ENCODE data around the gene SCTR. TPM values are rescaled to one million over a fixed set of nuclear protein-coding genes. Genes with fewer than 3 reads are reported as not detected.
A peak's percentile ranks its signal among the peaks of the same experiment; 100 is the strongest.

The SCTR gene
- total RNA-seq, 2 experiments from 2014 or later = not detected

DNA sequence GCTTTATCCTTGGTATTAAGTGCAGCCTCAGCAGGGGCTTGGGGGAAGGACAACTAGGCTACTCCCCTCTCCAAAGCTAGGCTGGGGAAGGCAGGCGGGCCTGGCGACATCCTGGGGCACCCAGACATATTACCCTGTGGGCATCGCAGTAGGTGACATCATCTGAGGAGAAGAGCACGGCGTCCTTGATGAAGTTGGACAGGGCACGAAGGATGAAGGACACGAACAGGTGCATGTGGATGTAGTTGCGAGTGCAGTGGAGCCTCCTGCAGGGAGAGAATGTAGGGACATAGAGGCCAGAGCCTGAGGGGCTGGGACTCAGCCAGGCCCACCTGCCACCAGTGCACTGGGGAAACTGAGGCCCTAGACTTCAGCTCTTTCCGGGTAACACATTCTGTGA, 60.3 kb downstream of the SCTR start:
- Mint-ChIP-seq H3K27me3 (peaks cover 1% of the 10 kb centered on the region), H3K36me3 (no peaks in the 10 kb centered on the region), H3K9me3 (no peaks in the 10 kb centered on the region), H3K27ac (no peak overlapping the region), H3K4me1 (ENCODE audit: low read depth) (no peaks in the 10 kb centered on the region), H3K4me3 (no peak overlapping the region)
- ChIA-PET POLR2A (no interaction called here), CTCF (no interaction called here)
- DNase-seq = no peak
- intact Hi-C loops (cut with micrococcal nuclease) = no loop called here

DNA sequence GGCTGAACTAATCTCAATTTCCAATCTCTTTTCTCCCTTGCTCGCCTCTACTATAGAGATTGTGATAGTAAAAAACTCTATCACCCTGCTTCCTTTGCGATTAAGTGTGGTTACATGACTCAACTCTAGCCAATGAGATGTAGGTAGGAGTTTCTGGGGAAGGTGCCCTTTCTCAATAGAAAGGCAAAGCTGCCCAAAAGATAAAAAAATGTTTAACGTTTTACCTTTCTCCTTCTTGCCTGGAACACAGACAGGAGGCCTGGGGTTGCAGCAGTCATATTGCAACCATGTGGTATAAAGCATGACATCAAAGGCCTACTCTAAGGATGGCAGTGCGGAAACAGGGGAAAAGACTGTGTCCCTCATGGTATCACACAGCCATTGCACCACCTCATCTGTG, 61.1 kb downstream of the SCTR start:
- DNase-seq = peak; percentile 21
- intact Hi-C loops (cut with micrococcal nuclease) = no loop called here
- Mint-ChIP-seq H3K27me3 (no peaks in the 10 kb centered on the region), H3K4me1 (ENCODE audit: low read depth) (no peaks in the 10 kb centered on the region), H3K36me3 (no peaks in the 10 kb centered on the region), H3K9me3 (no peaks in the 10 kb centered on the region), H3K4me3 (no peak overlapping the region), H3K27ac (no peak overlapping the region)
- CTCF ChIA-PET = no interaction called here
- POLR2A ChIA-PET = no interaction called here

DNA sequence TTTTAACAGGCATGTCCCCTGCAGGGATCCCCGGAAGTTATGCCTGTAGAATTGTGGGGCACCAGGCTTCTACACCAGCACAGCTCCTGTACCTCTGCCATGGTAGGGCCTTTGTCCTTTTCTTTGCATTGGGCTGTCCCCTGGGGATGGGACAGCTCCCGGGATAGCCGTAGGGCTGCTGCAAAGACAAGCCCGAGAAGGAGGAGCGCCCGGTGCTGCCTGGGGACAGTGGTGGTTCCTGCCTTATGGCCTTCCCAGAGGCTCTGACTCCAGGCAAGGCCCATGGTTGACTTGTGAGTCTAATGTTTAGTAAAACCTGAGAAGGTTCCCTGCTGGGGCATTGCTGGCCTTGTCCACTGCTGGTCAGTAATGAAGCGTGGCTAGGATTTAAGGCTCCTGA, 61.7 kb downstream of the SCTR start:
- Mint-ChIP-seq H3K27ac (no peak overlapping the region), H3K9me3 (no peaks in the 10 kb centered on the region), H3K36me3 (no peaks in the 10 kb centered on the region), H3K4me1 (ENCODE audit: low read depth) (no peaks in the 10 kb centered on the region), H3K4me3 (no peak overlapping the region), H3K27me3 (no peaks in the 10 kb centered on the region)
- DNase-seq = no peak
- intact Hi-C loops (cut with micrococcal nuclease) = no loop called here
- CTCF ChIA-PET = no interaction called here
- POLR2A ChIA-PET = no interaction called here

DNA sequence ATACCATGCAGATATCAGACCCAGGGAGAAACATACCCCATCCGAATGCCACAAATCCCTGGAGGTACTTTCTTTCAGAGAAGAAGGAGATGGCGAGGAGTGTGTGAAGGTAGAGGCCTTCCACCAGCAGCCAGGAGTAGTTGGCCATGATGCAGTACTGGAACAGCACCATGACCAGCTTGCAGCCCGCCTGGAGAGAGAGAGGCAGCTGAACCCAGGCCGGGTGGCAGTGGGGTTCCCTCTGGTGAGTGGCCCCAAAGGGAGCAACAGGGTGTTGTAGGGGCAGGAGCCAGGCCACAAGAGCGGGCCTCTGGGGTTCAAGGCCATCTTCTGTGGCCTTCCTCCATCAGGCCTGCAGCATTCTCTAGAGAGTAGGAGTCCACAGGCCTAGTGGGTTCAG, 62.5 kb downstream of the SCTR start:
- H3K9me3 Mint-ChIP-seq = no peaks in the 10 kb centered on the region
- no peak for DNase-seq
- H3K36me3 Mint-ChIP-seq = no peaks in the 10 kb centered on the region
- H3K27ac Mint-ChIP-seq = no peak overlapping the region
- no peak overlapping the region for H3K4me3 Mint-ChIP-seq
- intact Hi-C loops (cut with micrococcal nuclease) = no loop called here
- H3K4me1 Mint-ChIP-seq (ENCODE audit: low read depth) = no peaks in the 10 kb centered on the region
- ChIA-PET POLR2A (interaction anchor here (0.9 kb wide), 1 partner anchor 94 kb away, joined by 3 read pairs; the partner anchor contains the start of genes C2orf76 and DBI), CTCF (no interaction called here)
- H3K27me3 Mint-ChIP-seq = no peaks in the 10 kb centered on the region

DNA sequence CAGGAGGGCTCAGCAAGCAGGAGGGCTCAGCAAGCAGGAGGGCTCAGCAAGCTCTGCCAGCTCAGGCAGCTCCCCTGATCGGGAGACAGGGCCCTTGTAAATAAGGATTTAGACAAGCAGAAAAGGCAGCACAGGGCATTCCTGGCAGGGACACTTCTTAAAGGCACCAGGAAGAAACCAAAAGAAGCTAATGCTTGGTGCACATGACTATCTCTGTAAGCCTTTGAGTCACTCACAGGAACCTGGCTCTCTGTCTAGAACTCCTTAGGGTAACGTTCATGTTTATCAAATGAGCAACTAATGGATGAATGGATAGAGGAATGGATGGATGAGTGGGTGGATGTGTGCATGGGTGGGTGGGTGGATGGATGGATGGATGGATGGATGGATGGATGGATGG, 64.2 kb downstream of the SCTR start:
- DNase-seq = no peak
- no peak overlapping the region for H3K27ac Mint-ChIP-seq
- no peak overlapping the region for H3K4me3 Mint-ChIP-seq
- intact Hi-C loops (cut with micrococcal nuclease) = no loop called here
- no peaks in the 10 kb centered on the region for H3K4me1 Mint-ChIP-seq (ENCODE audit: low read depth)
- H3K36me3 Mint-ChIP-seq = no peaks in the 10 kb centered on the region
- ChIA-PET CTCF (interaction anchor here (2.3 kb wide), 1 partner anchor 16 kb away, joined by 7 read pairs; no protein-coding TSS in a partner anchor), POLR2A (no interaction called here)
- no peaks in the 10 kb centered on the region for H3K9me3 Mint-ChIP-seq
- no peaks in the 10 kb centered on the region for H3K27me3 Mint-ChIP-seq

DNA sequence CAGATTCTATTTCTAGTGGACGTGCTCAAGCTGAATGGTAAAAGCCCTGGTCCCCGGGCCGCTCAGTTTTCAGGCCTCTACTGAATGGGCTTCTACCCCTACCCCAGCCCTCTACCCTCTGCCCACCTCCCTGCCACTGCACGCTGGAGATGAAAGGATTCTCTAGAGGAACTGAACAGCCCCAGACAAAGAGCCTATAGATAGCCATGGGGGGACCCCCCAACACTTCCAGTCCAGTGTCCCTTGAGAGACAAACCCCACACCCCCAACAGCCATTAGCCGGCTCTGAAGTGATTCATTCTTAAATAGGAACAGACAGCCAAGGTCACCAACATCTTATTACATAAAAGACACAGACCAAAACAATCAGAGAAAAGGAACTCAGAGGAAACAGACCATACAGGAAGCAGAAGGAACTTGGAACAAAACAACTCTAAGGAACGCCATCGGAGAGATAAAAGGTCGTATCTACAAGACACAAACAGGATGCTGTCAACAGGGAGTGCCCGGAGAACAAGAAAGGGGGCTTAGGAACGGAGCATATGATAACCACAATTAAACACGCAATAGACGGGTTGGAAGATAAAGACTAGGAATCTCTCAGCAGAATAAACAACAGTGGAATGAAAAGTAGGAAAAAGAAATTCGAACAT, 69.1 kb downstream of the SCTR start:
- no peak overlapping the region for H3K4me3 Mint-ChIP-seq
- H3K27ac Mint-ChIP-seq = no peak overlapping the region
- ChIA-PET POLR2A (no interaction called here), CTCF (no interaction called here)
- DNase-seq = no peak
- no peaks in the 10 kb centered on the region for H3K36me3 Mint-ChIP-seq
- H3K27me3 Mint-ChIP-seq = peaks cover 4% of the 10 kb centered on the region
- intact Hi-C loops (cut with micrococcal nuclease) = no loop called here
- H3K9me3 Mint-ChIP-seq = no peaks in the 10 kb centered on the region
- H3K4me1 Mint-ChIP-seq (ENCODE audit: low read depth) = no peaks in the 10 kb centered on the region

DNA sequence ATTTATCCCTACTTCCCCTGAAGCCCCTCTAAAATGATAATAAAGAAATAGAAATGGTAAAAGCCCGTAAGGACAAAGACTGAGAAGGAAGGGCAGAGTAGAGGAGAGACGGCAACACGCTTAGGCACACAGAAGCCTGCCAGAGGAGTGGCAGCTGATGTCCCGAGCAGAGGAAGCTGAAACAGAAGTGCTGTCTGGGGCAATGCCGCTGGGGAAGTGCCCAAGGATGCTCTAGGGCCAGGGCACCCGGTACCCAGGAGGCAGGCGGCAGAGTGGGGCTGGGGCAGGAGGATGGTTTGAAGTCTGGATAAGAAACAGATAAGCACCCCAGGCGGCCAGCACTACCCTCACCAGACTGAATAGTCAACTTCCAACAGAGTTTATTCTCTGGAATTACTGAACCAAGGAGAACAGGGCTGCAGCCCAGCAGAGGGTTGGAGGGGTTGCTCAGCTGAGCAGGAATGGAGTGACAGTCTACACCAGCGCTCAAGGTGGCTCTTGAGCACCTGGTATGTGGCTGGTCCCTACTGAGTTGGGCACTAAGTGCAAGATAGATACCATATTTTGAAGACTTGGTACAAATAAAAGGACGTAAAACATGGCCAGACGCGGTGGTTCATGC, 70.2 kb downstream of the SCTR start:
- intact Hi-C loops (cut with micrococcal nuclease) = no loop called here
- Mint-ChIP-seq H3K27ac (no peak overlapping the region), H3K36me3 (no peaks in the 10 kb centered on the region), H3K27me3 (peaks cover 8% of the 10 kb centered on the region), H3K4me3 (no peak overlapping the region), H3K9me3 (no peaks in the 10 kb centered on the region), H3K4me1 (ENCODE audit: low read depth) (no peaks in the 10 kb centered on the region)
- CTCF ChIA-PET = no interaction called here
- DNase-seq = no peak
- POLR2A ChIA-PET = no interaction called here

DNA sequence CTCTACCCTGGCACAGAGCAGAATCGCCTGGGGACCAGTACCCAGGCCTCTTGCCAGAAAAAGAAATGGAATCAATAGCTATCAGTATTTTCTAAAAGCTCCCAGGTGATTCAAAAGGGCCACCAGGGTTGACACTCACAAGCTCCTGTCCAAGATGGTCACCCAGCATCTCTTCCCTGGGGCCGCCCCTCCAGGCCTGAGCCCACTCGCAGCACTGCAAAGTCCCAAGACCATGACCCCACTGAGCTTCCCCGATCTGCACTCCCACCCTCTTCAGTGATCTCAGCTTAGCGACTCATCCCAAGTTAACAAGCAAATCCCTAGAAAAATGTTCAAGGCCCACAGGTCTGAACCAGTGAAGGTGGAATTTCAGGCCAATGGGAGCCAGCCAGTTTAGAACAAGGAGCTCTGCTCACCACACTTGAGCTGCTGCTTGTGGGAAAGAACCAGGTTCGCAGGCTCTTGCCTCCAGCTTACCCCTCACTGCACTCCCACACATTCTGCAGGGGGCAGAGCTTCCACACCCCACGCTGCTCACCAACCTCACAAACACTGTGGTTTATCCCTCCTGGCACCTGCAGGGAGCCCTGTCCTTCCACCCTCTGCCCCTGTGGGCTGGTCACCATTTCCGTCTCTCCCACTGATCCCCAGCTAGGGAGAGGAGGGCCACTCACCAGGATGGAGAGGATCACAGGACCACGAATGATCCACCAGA, 72.8 kb downstream of the SCTR start:
- Mint-ChIP-seq H3K4me3 (no peak overlapping the region), H3K36me3 (no peaks in the 10 kb centered on the region), H3K27ac (no peak overlapping the region), H3K9me3 (no peaks in the 10 kb centered on the region), H3K4me1 (ENCODE audit: low read depth) (no peaks in the 10 kb centered on the region), H3K27me3 (peaks cover 14% of the 10 kb centered on the region)
- ChIA-PET CTCF (no interaction called here), POLR2A (no interaction called here)
- no peak for DNase-seq
- intact Hi-C loops (cut with micrococcal nuclease) = no loop called here

DNA sequence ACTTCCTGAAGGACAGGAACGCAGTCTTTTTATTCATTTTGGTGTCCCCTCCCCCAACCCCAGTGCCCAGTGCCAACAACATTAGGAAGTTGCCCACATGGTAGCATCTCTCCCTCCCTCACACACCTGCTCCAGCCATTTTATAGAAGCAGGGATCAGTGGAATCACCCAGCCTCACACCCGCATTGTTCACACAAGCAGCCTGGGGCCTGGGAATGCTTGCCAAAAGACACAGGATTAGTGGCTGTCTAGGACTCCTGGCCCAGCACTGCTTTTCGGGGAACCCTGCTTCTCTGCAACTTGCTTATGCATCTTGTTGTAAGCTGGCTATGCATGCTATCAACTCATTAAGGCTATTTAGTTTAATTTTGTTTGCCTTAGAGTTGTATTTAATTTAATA, 74.8 kb downstream of the SCTR start:
- ChIA-PET POLR2A (no interaction called here), CTCF (no interaction called here)
- Mint-ChIP-seq H3K4me3 (no peak overlapping the region), H3K9me3 (no peaks in the 10 kb centered on the region), H3K27me3 (peaks cover 14% of the 10 kb centered on the region), H3K4me1 (ENCODE audit: low read depth) (no peaks in the 10 kb centered on the region), H3K27ac (no peak overlapping the region), H3K36me3 (no peaks in the 10 kb centered on the region)
- no peak for DNase-seq
- intact Hi-C loops (cut with micrococcal nuclease) = no loop called here

DNA sequence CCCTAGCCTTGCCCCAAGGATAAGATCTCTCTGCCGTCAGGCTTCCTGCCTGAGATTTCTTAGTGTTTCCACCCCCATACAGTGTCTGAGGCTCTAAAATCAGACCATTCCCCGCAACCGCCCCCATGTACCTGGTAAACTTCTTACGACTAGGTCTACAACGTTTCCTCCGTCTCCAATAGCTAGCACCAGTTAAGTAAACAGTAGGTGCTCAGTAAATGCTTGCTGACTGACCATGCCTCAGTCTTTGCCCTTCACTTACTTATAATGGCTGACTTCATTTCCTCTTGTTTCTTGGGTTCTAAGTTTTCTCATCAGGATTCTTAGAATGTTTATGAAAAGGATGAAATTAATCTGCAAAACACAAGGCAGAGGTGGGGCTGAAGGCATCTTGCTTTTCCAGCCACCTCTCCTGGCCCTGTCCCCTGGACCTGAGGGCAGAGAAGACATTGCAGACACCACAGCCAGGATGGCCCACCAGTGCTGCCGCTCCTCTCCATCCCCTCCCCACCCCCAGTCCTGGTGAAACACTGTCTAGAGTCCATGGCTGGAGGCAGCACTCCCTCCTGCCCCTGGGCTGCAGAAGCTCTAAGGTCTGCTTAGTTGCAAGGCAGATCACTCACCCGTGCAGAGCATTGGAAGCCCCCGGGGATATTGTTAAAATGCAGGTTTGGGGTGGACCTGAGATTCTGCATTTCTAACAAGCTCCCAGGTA, 75.7 kb downstream of the SCTR start:
- Mint-ChIP-seq H3K27me3 (peaks cover 14% of the 10 kb centered on the region), H3K36me3 (no peaks in the 10 kb centered on the region), H3K9me3 (no peaks in the 10 kb centered on the region), H3K27ac (no peak overlapping the region), H3K4me3 (no peak overlapping the region), H3K4me1 (ENCODE audit: low read depth) (no peaks in the 10 kb centered on the region)
- DNase-seq = no peak
- intact Hi-C loops (cut with micrococcal nuclease) = no loop called here
- CTCF ChIA-PET = no interaction called here
- POLR2A ChIA-PET = no interaction called here

DNA sequence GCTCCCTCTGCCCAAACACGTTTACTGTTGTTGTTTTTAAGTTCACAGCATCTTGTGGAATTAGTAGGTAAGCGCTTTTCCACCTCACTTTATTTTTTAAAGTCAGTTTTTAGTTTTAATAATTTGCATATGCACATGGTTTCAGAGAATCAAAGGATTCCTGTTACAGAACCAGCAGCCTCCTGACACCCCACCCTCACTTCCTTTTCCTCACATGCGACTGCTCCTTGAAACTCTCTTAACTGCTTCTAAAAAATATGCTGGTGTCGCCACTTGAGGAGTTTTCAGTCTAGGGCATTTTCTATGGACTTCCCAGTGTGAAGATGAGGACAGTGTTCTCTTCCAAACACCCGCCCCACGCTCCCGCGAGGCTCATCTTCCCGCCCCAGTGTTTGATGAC, 78.2 kb downstream of the SCTR start:
- no peaks in the 10 kb centered on the region for H3K4me1 Mint-ChIP-seq (ENCODE audit: low read depth)
- no peak overlapping the region for H3K27ac Mint-ChIP-seq
- H3K4me3 Mint-ChIP-seq = no peak overlapping the region
- H3K36me3 Mint-ChIP-seq = no peaks in the 10 kb centered on the region
- intact Hi-C loops (cut with micrococcal nuclease) = no loop called here
- H3K27me3 Mint-ChIP-seq = peaks cover 9% of the 10 kb centered on the region
- no peak for DNase-seq
- POLR2A ChIA-PET = no interaction called here
- H3K9me3 Mint-ChIP-seq = no peaks in the 10 kb centered on the region
- CTCF ChIA-PET = no interaction called here

DNA sequence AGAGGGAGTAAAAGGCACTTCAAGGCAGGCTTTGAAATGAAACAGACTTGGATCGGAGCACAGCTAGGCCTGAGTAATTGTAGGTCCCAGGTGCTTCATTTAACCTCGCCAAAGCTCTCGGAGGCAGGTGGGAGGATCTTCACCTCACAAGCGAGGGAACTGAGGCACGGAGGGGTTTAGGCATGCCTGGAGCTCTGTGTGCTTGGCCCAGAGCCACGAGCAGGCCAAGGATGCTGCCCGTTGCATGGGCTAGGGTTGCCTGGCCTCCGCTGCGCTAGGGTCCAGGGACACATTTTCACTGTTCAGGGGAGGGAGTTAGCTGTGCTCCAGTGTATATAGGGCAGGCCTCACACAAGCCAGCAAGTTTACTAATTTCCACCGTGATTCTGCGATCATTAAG, 81.4 kb downstream of the SCTR start:
- Mint-ChIP-seq H3K27ac (no peak overlapping the region), H3K9me3 (no peaks in the 10 kb centered on the region), H3K4me3 (no peak overlapping the region), H3K4me1 (ENCODE audit: low read depth) (no peaks in the 10 kb centered on the region), H3K27me3 (peaks cover 2% of the 10 kb centered on the region), H3K36me3 (no peaks in the 10 kb centered on the region)
- CTCF ChIA-PET = no interaction called here
- no peak for DNase-seq
- POLR2A ChIA-PET = no interaction called here
- intact Hi-C loops (cut with micrococcal nuclease) = no loop called here
